Thoracic aorta (tissue), 2 donors: ENCODE results near the gene NOP9. TPM values are rescaled to one million over a fixed set of nuclear protein-coding genes. Genes with fewer than 3 reads are reported as not detected.

Source experiments
- ATAC-seq: fragments of 150-250 bp; one replicate; pipeline ENCODE4 v1.8.0; 2017; ENCODE audit warnings: low read depth; ENCODE audit not compliant: insufficient number of reproducible peaks, low FRiP score
- DNase-seq: peaks from one replicate; pipeline ENCODE4 v3.0.0-alpha.2; 2020; ENCODE audit warnings: low spot score
- H3K27ac ChIP-seq, 2 donors: fragments of 200-600 bp; sonication (generic); 1 replicate in 1 of 2; 2 replicates in 1 of 2; pipeline ENCODE4 v1.5.1; 2016; ENCODE audit warnings: mild to moderate bottlenecking in 2 of 2, moderate library complexity in 2 of 2
- H3K27me3 ChIP-seq: fragments of 200-600 bp; sonication (generic); replicated peaks from 2 replicates; pipeline ENCODE4 v1.6.0; 2016; ENCODE audit warnings: mild to moderate bottlenecking; ENCODE audit not compliant: insufficient read depth
- H3K36me3 ChIP-seq: fragments of 200-600 bp; sonication (generic); one replicate; pipeline ENCODE4 v1.5.1; 2016
- H3K4me1 ChIP-seq, 2 donors: fragments of 200-600 bp; sonication (generic); 1 replicate in 1 of 2; 2 replicates in 1 of 2; pipeline versions ENCODE4 v1.5.1 to v1.6.0; 2016; ENCODE audit warnings: low read depth in 2 of 2, mild to moderate bottlenecking in 1 of 2; ENCODE audit not compliant: control insufficient read depth in 1 of 2
- H3K4me3 ChIP-seq: fragments of 200-600 bp; sonication (generic); 2 replicates; pipeline ENCODE4 v1.5.1; 2016; ENCODE audit warnings: mild to moderate bottlenecking
- H3K9me3 ChIP-seq: fragments of 200-600 bp; sonication (generic); 2 replicates; pipeline ENCODE4 v1.5.1; 2016
- total RNA-seq, 2 donors: library from RNA; depleted of rRNA; stranded (reverse); fragments of >200 nt; gene quantifications; one replicate each; pipeline versions ENCODE4 v1.1.0 to v1.2.3, GENCODE V29; 2016
- TF ChIP-seq, protein P1 (sequence below): fragments of 200-600 bp; sonication (generic); IDR thresholded peaks from one replicate; pipeline ENCODE4 v1.5.1; 2019; ENCODE audit warnings: antibody characterized with exemption

The NOP9 gene
- total RNA-seq, 2 donors from 2014 or later, result 15.8 to 19.2 TPM

DNA sequence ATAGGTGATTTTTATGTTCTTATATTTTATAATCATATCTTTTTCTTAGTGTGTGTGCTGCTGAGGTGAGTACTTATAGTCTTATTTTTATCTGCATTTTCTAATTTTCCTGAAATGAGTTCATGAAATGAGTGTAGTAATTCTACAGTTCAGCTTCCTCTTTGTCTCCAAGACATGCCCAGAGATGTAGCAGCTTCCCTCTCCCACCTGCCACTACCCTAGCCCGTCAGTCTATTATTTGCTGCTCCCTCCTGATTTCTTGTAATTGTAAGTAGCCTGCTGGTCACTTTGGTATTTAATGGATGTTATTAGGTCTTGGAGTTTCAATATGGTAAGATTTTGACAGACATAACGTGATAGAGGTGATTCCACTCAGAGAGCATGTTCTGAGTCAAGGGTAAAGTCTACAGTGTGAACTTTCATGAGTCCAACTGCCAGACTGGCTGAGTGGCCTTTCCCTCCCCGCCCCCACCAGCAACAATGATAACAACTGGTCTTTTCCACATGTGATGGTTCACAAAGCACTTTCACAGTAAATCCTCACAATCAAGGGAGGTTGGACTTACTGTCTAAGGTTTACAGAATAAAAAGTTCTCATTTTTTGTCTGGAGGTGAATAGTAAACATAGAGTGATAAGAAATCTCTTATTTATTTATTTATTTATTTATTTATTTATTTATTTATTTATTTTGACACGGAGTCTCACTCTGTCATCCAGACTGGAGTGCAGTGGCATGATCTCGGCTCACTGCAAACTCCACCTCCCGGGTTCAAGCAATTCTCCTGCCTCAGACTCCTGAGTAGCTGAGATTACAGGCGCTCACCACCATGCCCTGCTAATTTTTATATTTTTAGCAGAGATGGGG lies 44.4 kb downstream of the NOP9 start:
- no peaks in the 10 kb centered on the region for H3K9me3 ChIP-seq
- ATAC-seq (no peak), DNase-seq (no peak)
- TF ChIP-seq, protein P1, sequence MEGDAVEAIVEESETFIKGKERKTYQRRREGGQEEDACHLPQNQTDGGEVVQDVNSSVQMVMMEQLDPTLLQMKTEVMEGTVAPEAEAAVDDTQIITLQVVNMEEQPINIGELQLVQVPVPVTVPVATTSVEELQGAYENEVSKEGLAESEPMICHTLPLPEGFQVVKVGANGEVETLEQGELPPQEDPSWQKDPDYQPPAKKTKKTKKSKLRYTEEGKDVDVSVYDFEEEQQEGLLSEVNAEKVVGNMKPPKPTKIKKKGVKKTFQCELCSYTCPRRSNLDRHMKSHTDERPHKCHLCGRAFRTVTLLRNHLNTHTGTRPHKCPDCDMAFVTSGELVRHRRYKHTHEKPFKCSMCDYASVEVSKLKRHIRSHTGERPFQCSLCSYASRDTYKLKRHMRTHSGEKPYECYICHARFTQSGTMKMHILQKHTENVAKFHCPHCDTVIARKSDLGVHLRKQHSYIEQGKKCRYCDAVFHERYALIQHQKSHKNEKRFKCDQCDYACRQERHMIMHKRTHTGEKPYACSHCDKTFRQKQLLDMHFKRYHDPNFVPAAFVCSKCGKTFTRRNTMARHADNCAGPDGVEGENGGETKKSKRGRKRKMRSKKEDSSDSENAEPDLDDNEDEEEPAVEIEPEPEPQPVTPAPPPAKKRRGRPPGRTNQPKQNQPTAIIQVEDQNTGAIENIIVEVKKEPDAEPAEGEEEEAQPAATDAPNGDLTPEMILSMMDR, result no peak
- no peak overlapping the region for H3K27ac ChIP-seq
- H3K36me3 ChIP-seq, result no peaks in the 10 kb centered on the region
- H3K27me3 ChIP-seq, result no peaks in the 10 kb centered on the region
- no peaks in the 10 kb centered on the region for H3K4me1 ChIP-seq
- H3K4me3 ChIP-seq, result no peak overlapping the region

DNA sequence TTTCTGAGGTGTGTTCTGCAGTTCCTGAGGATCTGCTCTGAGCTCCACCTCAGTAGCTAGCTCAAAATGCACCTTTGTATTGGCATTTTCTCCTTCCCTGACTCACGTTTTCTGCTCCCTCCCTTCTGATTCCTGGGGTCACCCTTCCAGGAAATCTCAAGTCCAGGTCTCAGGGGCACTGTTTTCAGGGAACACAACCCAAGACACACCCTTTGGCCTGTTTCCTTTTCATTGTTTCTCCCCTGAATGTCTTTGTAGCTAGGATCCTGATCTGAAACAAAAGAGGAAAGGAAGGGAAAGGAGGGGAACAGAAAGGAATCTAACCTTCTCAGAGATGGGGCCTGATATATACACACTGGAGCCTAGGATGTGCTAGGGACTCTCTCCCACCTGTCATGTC lies 47.5 kb downstream of the NOP9 start:
- no peak for ATAC-seq
- DNase-seq, result no peak
- Histone ChIP-seq H3K27ac (no peak overlapping the region), H3K36me3 (no peaks in the 10 kb centered on the region), H3K9me3 (no peaks in the 10 kb centered on the region), H3K4me3 (no peak overlapping the region), H3K4me1 (no peaks in the 10 kb centered on the region), H3K27me3 (no peaks in the 10 kb centered on the region)
- TF ChIP-seq, protein P1, result no peak

DNA sequence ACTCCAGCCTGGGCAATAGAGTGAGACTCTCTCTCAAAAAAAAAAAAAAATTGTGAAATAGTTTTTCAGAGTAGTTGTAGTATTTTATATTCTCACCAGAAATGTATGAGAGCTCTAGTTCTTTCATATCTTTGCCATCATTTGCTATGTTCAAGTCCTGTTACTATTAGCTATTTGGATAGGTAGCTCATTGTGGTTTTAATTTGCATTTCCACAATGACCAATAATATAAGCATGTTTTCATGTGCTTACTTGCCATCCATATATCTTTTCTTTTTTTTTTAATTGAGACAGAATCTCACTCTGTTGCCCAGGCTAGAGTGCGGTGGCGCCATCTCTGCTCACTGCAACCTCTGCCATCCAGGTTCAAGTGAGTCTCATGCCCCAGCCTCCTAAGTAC lies 48.5 kb downstream of the NOP9 start:
- DNase-seq, result no peak
- ATAC-seq, result no peak
- no peaks in the 10 kb centered on the region for H3K4me1 ChIP-seq
- no peaks in the 10 kb centered on the region for H3K36me3 ChIP-seq
- no peak overlapping the region for H3K27ac ChIP-seq
- no peaks in the 10 kb centered on the region for H3K9me3 ChIP-seq
- no peak overlapping the region for H3K4me3 ChIP-seq
- TF ChIP-seq, protein P1, result no peak
- no peaks in the 10 kb centered on the region for H3K27me3 ChIP-seq

DNA sequence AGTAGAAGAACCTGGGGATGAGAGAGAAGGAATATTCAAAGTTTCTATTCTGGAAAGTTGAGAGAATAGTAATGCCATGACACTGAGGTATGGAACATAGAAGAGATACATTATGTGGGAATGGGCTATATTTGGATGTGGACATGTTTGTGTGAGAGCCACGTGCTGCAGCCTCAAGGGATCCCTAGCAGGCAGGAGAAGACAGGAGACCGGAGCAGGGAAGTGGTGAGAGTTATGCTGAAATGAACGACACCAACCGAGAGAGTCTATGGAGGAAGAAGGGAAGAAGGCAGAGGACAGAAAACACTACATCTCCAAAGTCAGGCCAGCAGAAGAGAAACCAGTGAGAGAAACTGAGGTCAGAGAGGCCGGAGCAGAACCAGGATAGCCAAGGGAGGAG lies 50.1 kb downstream of the NOP9 start:
- no peak for DNase-seq
- TF ChIP-seq, protein P1, result no peak
- H3K4me1 ChIP-seq, result no peaks in the 10 kb centered on the region

DNA sequence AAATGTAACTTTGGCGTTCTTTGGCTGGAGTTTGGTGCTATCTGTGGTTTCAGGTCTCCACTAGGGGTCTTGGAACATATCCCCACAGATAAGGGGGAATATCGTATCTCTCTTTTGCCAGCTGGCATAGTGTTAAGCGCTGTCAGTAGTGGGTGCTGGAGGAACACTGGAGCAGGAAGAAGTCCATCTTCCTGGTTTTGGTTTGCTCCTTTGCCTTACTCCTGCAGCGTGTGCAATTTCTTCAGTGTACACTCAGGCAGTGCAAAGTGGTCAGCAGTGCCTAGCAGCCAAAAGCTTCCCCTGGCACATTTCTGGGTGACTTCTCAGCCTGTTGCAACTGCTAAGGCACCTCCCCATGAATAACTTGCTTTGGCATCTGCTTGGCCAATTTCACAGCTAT lies 51.9 kb downstream of the NOP9 start:
- TF ChIP-seq, protein P1, result no peak
- no peak overlapping the region for H3K4me3 ChIP-seq
- no peaks in the 10 kb centered on the region for H3K4me1 ChIP-seq
- ATAC-seq (no peak), DNase-seq (no peak)
- no peaks in the 10 kb centered on the region for H3K36me3 ChIP-seq
- H3K27me3 ChIP-seq, result no peaks in the 10 kb centered on the region
- no peak overlapping the region for H3K27ac ChIP-seq
- H3K9me3 ChIP-seq, result no peaks in the 10 kb centered on the region

More for the DNA sequence above, 50.1 kb downstream of the NOP9 start:
- Histone ChIP-seq H3K36me3 (no peaks in the 10 kb centered on the region), H3K9me3 (no peaks in the 10 kb centered on the region), H3K27ac (no peak overlapping the region), H3K4me3 (no peak overlapping the region), H3K27me3 (no peaks in the 10 kb centered on the region)
- no peak for ATAC-seq
